HCT116 (cell line): Measurements from ENCODE around the gene PDE7B.

ENCODE experiments used
- CBX3 ChIP-seq: IDR thresholded peaks from 2 replicates; pipeline ENCODE4 v1.6.1; 2012; ENCODE audit warnings: low read depth
- CTCF ChIP-seq, 3 experiments: fragments of 200-600 bp in 1 of 3; sonication (generic) in 1 of 3; IDR thresholded peaks in 2 of 3; conservative IDR thresholded peaks in 1 of 3; 2 replicates each; pipeline ENCODE4 v1.5.1; 2012 to 2017; ENCODE audit warnings: low read depth in 2 of 3, low read length in 2 of 3, antibody characterized with exemption in 1 of 3, borderline replicate concordance in 1 of 3, control low read depth in 1 of 3, mild to moderate bottlenecking in 1 of 3, mixed read lengths in 1 of 3, mixed run types in 1 of 3, moderate library complexity in 1 of 3; ENCODE audit not compliant: insufficient read depth in 1 of 3
- EZH2 ChIP-seq: fragments of 200-600 bp; sonication (generic); IDR thresholded peaks from 2 replicates; pipeline ENCODE4 v1.6.1; 2017; ENCODE audit warnings: antibody characterized with exemption, mixed run types
- EZH2phosphoT487 ChIP-seq: fragments of 200-600 bp; IDR thresholded peaks from 2 replicates; pipeline ENCODE4 v1.6.1; 2018; ENCODE audit warnings: antibody characterized with exemption, borderline replicate concordance
- JUND ChIP-seq: IDR thresholded peaks from 2 replicates; pipeline ENCODE4 v1.6.1; 2012
- MAX ChIP-seq: IDR thresholded peaks from 2 replicates; pipeline ENCODE4 v1.6.1; 2012
- POLR2A ChIP-seq: IDR thresholded peaks from 2 replicates; pipeline ENCODE4 v1.7.0; 2011; ENCODE audit warnings: borderline replicate concordance; ENCODE audit not compliant: insufficient read depth, insufficient read length; ENCODE audit errors: extremely low read depth
- POLR2AphosphoS5 ChIP-seq: IDR thresholded peaks from 2 replicates; pipeline ENCODE4 v1.6.1; 2011; ENCODE audit warnings: mild to moderate bottlenecking, low read depth, low read length, moderate library complexity
- RAD21 ChIP-seq: IDR thresholded peaks from 2 replicates; pipeline ENCODE4 v1.6.1; 2012; ENCODE audit warnings: low read depth, mild to moderate bottlenecking
- REST ChIP-seq: IDR thresholded peaks from 2 replicates; pipeline ENCODE4 v1.6.1; 2012; ENCODE audit warnings: low read depth
- SIN3A ChIP-seq: IDR thresholded peaks from 2 replicates; pipeline ENCODE4 v1.6.1; 2012; ENCODE audit warnings: low read depth
- SP1 ChIP-seq: IDR thresholded peaks from 2 replicates; pipeline ENCODE4 v1.6.1; 2012; ENCODE audit warnings: low read depth
- SRF ChIP-seq: IDR thresholded peaks from 2 replicates; pipeline ENCODE4 v1.6.1; 2012; ENCODE audit warnings: low read depth
- TCF7L2 ChIP-seq: IDR thresholded peaks from 2 replicates; pipeline ENCODE4 v1.7.0; 2011; ENCODE audit warnings: borderline replicate concordance, inconsistent platforms; ENCODE audit not compliant: insufficient read depth, insufficient read length; ENCODE audit errors: extremely low read depth

GRCh38 chr6:136079701-136080565 is 228.4 kb downstream of the PDE7B start:
- TF ChIP-seq CTCF (IDR thresholded peaks at IDR 0.05 in 2 of 3, conservative IDR thresholded peaks at IDR 0.05 in 1 of 3; ENCODE audit: borderline replicate concordance in 1 of 3, insufficient read depth in 1 of 3, low read depth in 2 of 3, low read length in 2 of 3) (no peak), EZH2 (no peak), SP1 (no peak), POLR2AphosphoS5 (no peak), RAD21 (no peak), JUND (no peak), TCF7L2 (no peak), MAX (no peak), REST (no peak), CBX3 (no peak), SRF (no peak), SIN3A (no peak), POLR2A (no peak), EZH2phosphoT487 (no peak)
